GM13976 (cell line): ENCODE results near the gene PTPRCAP.
A peak's percentile ranks its signal among the peaks of the same experiment; 100 is the strongest.
"Not testable (repeated sequence)": the region's sequence is repeated elsewhere in the genome, so short reads cannot be mapped to it uniquely, and the experiment has no call there.

Source experiments
- DNase-seq: peaks from one replicate; pipeline ENCODE4 v3.0.0; 2012; ENCODE audit warnings: low spot score
- CTCF ChIP-seq: IDR thresholded peaks from 2 replicates; pipeline ENCODE4 v1.5.1; 2012; ENCODE audit warnings: borderline replicate concordance, mild to moderate bottlenecking; ENCODE audit not compliant: insufficient read depth; ENCODE audit errors: extremely low read depth, missing control alignments, control extremely low read depth
- in situ Hi-C: fragments of 300-500 bp; cut with MboI; formaldehyde crosslinking; loops from one replicate; pipeline ENCODE4 v1.12.0; 2022; ENCODE audit warnings: low sequenced_read_pairs, mixed read lengths, inconsistent platforms; ENCODE audit not compliant: unreplicated experiment

Gene PTPRCAP, protein sequence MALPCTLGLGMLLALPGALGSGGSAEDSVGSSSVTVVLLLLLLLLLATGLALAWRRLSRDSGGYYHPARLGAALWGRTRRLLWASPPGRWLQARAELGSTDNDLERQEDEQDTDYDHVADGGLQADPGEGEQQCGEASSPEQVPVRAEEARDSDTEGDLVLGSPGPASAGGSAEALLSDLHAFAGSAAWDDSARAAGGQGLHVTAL

GRCh38 chr11:67437082-67437808 lies at the start of gene PTPRCAP:
Gene PTPRCAP, minus strand, starts transcription at chr11:67437682. Its CDS starts 63 bp downstream, at chr11:67437619.
- in situ Hi-C loops: no loop called here
- DNase-seq: peak; percentile 81
- TF ChIP-seq CTCF: no peak

DNA sequence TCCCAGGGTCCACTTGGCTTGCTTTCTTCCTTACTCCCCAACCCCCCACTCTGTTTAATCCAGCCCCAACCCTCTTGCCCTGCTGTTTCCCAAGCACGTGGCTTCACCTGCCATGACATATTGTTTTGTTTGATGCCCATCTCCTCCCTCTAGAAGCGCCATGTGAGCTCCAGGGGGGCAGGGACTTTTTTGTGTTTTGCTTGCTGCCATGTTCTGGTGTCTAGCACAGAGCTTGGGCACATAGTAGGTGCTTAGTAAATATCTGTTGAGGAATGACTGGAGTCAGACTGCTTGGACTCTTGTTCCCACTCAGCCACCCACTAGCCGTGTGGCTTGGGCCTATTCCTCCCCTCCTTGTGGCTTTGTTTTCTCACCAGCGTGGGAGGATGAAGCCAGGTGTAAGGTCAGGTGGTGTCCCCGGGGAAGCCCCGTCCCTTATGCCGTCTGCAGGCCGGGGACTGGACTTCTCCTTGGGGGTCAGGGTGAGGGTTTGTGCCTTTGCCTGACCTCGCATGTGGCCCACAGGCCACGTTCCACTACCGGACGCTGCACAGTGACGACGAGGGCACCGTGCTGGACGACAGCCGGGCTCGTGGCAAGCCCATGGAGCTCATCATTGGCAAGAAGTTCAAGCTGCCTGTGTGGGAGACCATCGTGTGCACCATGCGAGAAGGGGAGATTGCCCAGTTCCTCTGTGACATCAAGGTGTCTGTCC lies 49.2 kb upstream of the PTPRCAP start:
- DNase-seq: peak; percentile 85
- TF ChIP-seq CTCF: no peak
- in situ Hi-C loops: no loop called here

DNA sequence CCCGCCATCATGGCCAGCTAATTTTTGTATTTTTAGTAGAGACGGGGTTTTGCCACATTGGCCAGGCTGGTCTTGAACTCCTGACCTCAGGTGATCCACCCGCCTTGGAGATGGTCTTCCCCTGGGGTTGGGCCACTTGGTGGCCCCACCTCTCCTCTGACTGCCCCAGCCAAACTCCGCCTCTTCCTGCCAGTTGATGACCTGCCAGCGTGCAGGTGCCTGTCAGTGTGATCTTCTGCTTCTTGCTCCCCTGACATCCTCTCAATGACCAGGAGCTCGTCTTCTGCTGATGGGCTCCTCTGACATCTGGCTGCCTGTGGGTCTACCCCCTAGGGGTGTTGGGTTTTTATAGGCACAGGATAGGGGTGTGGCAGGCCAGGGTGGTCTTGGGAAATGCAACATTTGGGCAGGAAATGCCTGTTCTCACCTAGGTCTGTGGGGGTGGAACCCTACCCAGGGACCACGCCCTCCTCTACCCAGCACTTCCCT lies 48.4 kb upstream of the PTPRCAP start:
- in situ Hi-C loops: not testable (repeated sequence)
- DNase-seq: peak; percentile 67

GRCh38 chr11:67484847-67485311 lies 47.4 kb upstream of the PTPRCAP start:
- in situ Hi-C loops: no loop called here
- peak; percentile 10 for TF ChIP-seq CTCF
- DNase-seq: no peak

DNA sequence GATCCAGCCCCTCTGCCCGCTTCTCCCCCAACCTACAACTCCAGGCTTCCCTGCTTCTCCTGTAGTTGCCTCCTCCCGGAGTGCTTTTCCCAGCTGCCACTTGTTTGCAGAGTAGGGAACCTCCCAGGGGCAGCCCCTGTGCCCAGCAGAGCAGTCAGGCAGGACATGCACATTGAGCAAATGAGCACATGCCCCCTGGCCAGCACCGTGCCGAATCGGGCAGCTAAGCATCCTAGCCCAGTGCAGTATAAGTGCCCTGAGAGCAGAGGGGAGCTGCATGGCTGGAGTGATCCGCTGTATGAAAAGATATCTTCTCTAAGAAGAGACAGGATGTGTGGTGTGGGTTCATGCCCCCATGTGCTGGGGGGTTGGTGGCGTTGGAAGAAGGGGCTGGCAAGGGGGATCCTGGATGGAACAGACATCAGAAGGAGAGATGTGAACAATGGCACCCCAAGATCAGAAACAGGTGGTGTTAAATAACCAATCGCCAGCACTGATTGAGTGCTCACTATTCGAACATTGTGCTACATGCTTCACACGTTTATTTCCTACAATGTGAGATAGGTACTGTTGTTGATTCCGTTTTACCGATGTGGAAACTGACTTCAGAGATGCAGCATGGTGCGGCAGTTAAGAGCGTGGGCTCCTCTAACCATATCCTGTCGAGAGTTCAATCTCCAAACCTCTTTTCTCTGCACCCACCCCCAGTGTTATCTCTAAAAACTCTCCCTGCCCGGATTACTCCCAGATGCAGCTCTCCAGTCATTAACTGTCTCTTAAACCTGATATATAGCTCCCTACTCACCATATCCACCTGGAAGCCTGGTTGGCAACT lies 46.6 kb upstream of the PTPRCAP start:
- in situ Hi-C loops: no loop called here
- TF ChIP-seq CTCF: no peak
- DNase-seq: peak; percentile 61

DNA sequence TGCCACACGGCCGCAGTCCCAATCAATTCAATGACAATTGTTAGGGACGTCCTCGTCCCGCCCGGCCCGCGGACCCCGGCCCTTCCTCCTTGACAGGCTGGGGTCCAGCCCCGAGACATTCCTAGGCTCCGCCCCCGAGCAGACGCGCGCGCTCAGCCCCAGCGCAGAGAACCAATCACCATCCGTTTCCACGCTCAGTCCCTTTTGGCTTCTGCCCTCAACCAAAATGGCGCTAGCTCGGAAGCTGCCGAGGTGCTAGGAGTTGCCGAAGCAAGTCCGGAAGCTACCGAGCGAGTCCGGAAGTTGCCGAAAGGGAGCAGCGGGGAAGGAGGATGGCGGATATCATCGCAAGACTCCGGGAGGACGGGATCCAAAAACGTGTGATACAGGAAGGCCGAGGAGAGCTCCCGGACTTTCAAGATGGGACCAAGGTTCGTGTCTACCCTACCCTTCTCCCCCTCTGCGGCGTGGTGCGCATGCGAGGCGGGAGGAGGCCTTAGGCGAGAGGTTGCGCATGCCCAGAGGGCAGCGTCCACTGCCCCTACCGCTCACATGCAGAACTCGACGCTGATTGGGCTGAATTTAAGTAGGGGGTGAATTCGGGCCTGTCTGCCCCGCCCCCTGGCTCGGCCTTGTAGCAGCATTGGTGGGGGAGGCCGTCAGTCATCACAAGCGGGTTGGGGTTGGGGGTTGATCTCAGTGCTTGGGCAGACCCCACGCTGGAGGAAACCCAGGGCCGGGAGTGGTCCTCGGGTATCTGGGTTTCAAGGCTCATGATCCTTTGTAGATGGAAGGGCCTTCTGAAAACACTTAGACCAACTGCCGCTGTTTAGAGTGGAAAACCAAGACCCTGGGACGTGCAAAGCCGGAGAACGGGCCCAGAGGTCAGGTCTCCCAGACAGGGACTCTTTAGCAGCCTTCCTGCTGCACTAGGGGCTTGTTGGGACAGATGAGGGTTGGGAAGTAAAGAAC lies 45.6 kb upstream of the PTPRCAP start, which contains the start of gene AIP:
Gene AIP (plus strand): TSS at position 200 of the 972 bp plus-strand sequence. CDS start 133 bp downstream, at position 333.
- peak; percentile 11 for TF ChIP-seq CTCF
- in situ Hi-C loops: no loop called here
- peak; percentile 95 for DNase-seq
